Measurements from ENCODE around the gene NBPF12. TPM values are rescaled to one million over a fixed set of nuclear protein-coding genes. Genes with fewer than 3 reads are reported as not detected.
"Not testable (repeated sequence)": the region's sequence is repeated elsewhere in the genome, so short reads cannot be mapped to it uniquely, and the experiment has no call there.

The NBPF12 gene
- total RNA-seq, 2 donors from 2014 or later: 22.7 to 28.0 TPM

- not testable (repeated sequence) for H3K27me3 Mint-ChIP-seq; H3K4me1 Mint-ChIP-seq; H3K36me3 Mint-ChIP-seq (ENCODE audit: low read depth); H3K9me3 ChIP-seq (ENCODE audit: control insufficient read depth, low read length, poor library complexity, severe bottlenecking)
- peak overlapping the region; percentile 90 for H3K4me3 Mint-ChIP-seq
- peak in 2 of 3 donors; percentile 17 for DNase-seq
- H3K27ac Mint-ChIP-seq: peak overlapping the region; percentile 86
- ATAC-seq: peak; percentile 37
Observed at GRCh38 chr1:146938927-146939786, 1.0 kb downstream of the NBPF12 start.

- H3K4me3 Mint-ChIP-seq; ATAC-seq; DNase-seq; H3K27me3 Mint-ChIP-seq; H3K4me1 Mint-ChIP-seq; H3K27ac Mint-ChIP-seq; H3K9me3 ChIP-seq (ENCODE audit: control insufficient read depth, low read length, poor library complexity, severe bottlenecking); H3K36me3 Mint-ChIP-seq (ENCODE audit: low read depth): not testable (repeated sequence)
Observed at GRCh38 chr1:146940293-146940692, 2.2 kb downstream of the NBPF12 start.

GRCh38 chr1:146943342-146943886, 5.3 kb downstream of the NBPF12 start:
- H3K27me3 Mint-ChIP-seq; H3K4me1 Mint-ChIP-seq; H3K27ac Mint-ChIP-seq; H3K9me3 ChIP-seq (ENCODE audit: control insufficient read depth, low read length, poor library complexity, severe bottlenecking); H3K36me3 Mint-ChIP-seq (ENCODE audit: low read depth); H3K4me3 Mint-ChIP-seq; ATAC-seq; DNase-seq: not testable (repeated sequence)

DNA sequence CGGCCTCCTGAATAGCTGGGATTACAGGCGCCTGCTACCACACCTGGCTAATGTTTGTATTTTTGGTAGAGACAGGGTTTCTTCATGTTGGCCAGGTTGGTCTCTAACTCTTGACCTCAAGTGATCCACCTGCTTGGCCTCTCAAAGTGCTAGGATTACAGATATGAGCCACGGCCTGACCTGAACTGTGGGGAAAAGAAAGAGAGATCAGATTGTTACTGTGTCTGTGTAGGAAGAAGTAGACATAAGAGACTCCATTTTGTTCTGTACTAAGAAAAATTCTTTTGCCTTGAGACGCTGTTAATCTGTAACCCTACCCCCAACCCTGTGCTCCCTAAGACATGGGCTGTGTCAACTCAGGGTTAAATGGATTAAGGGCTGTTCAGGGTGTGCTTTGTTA, 10.0 kb downstream of the NBPF12 start:
- not testable (repeated sequence) for H3K4me3 Mint-ChIP-seq; H3K9me3 ChIP-seq (ENCODE audit: control insufficient read depth, low read length, poor library complexity, severe bottlenecking); H3K36me3 Mint-ChIP-seq (ENCODE audit: low read depth); H3K27ac Mint-ChIP-seq; H3K27me3 Mint-ChIP-seq; ATAC-seq; DNase-seq; H3K4me1 Mint-ChIP-seq

GRCh38 chr1:146964340-146964739, 26.2 kb downstream of the NBPF12 start:
- not testable (repeated sequence) for H3K4me1 Mint-ChIP-seq; H3K4me3 Mint-ChIP-seq; H3K36me3 Mint-ChIP-seq (ENCODE audit: low read depth); H3K27ac Mint-ChIP-seq; H3K27me3 Mint-ChIP-seq; ATAC-seq; H3K9me3 ChIP-seq (ENCODE audit: control insufficient read depth, low read length, poor library complexity, severe bottlenecking); DNase-seq

GRCh38 chr1:146966351-146966750, 28.2 kb downstream of the NBPF12 start:
- not testable (repeated sequence) for H3K27ac Mint-ChIP-seq; H3K4me3 Mint-ChIP-seq; H3K9me3 ChIP-seq (ENCODE audit: control insufficient read depth, low read length, poor library complexity, severe bottlenecking); H3K27me3 Mint-ChIP-seq; DNase-seq; H3K36me3 Mint-ChIP-seq (ENCODE audit: low read depth); H3K4me1 Mint-ChIP-seq; ATAC-seq

- not testable (repeated sequence) for H3K9me3 ChIP-seq (ENCODE audit: control insufficient read depth, low read length, poor library complexity, severe bottlenecking); H3K27me3 Mint-ChIP-seq; H3K4me1 Mint-ChIP-seq; H3K4me3 Mint-ChIP-seq; DNase-seq; ATAC-seq; H3K36me3 Mint-ChIP-seq (ENCODE audit: low read depth); H3K27ac Mint-ChIP-seq
Observed at GRCh38 chr1:146970656-146971055, 32.5 kb downstream of the NBPF12 start.

DNA sequence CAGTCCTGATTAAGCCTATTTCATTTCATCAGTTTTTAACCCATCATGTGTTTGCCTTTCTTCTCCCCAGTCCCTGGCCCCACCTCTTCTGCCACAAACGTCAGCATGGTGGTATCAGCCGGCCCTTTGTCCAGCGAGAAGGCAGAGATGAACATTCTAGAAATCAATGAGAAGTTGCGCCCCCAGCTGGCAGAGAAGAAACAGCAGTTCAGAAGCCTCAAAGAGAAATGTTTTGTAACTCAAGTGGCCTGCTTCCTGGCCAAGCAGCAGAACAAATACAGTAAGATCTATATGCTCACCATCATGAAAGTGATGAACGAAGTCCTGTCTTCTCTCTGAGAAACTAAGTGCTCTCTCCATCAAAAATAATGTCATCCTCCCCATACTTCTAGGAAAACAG, 34.6 kb downstream of the NBPF12 start:
- H3K27me3 Mint-ChIP-seq; H3K4me1 Mint-ChIP-seq; H3K9me3 ChIP-seq (ENCODE audit: control insufficient read depth, low read length, poor library complexity, severe bottlenecking); H3K36me3 Mint-ChIP-seq (ENCODE audit: low read depth); DNase-seq; H3K4me3 Mint-ChIP-seq; H3K27ac Mint-ChIP-seq; ATAC-seq: not testable (repeated sequence)

GRCh38 chr1:146985855-146986254, 47.7 kb downstream of the NBPF12 start:
- not testable (repeated sequence) for H3K27ac Mint-ChIP-seq; H3K4me3 Mint-ChIP-seq; DNase-seq; H3K27me3 Mint-ChIP-seq; H3K9me3 ChIP-seq (ENCODE audit: control insufficient read depth, low read length, poor library complexity, severe bottlenecking); ATAC-seq; H3K4me1 Mint-ChIP-seq; H3K36me3 Mint-ChIP-seq (ENCODE audit: low read depth)

GRCh38 chr1:146986450-146986849, 48.3 kb downstream of the NBPF12 start:
- H3K27ac Mint-ChIP-seq; DNase-seq; H3K4me3 Mint-ChIP-seq; H3K4me1 Mint-ChIP-seq; H3K36me3 Mint-ChIP-seq (ENCODE audit: low read depth); H3K27me3 Mint-ChIP-seq; ATAC-seq; H3K9me3 ChIP-seq (ENCODE audit: control insufficient read depth, low read length, poor library complexity, severe bottlenecking): not testable (repeated sequence)

- not testable (repeated sequence) for DNase-seq; H3K4me3 Mint-ChIP-seq; H3K4me1 Mint-ChIP-seq; H3K36me3 Mint-ChIP-seq (ENCODE audit: low read depth); ATAC-seq; H3K9me3 ChIP-seq (ENCODE audit: control insufficient read depth, low read length, poor library complexity, severe bottlenecking); H3K27me3 Mint-ChIP-seq
- peak overlapping the region; percentile 57 for H3K27ac Mint-ChIP-seq
Observed at GRCh38 chr1:146987502-146987901, 49.4 kb downstream of the NBPF12 start.

DNA sequence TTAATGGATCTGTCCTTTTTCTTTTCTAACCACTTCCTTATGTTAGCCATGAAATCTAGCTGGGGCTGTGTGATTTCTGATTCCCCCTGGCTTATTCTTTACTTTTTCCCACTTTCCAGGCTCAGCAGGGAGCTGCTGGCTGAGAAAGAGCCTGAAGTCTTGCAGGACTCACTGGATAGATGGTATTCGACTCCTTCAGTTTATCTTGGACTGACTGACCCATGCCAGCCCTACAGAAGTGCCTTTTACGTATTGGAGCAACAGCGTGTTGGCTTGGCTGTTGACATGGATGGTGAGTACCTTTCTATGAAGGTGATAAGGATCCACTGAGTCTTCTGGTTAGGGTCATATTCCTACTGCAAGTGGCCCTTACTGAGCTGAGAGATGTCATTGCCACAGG, 51.3 kb downstream of the NBPF12 start:
- not testable (repeated sequence) for H3K4me1 Mint-ChIP-seq; ATAC-seq; H3K9me3 ChIP-seq (ENCODE audit: control insufficient read depth, low read length, poor library complexity, severe bottlenecking); H3K27ac Mint-ChIP-seq; H3K4me3 Mint-ChIP-seq; H3K36me3 Mint-ChIP-seq (ENCODE audit: low read depth); H3K27me3 Mint-ChIP-seq
- DNase-seq: peak in 1 of 3 donors; percentile 9

GRCh38 chr1:147008495-147008894, 70.4 kb downstream of the NBPF12 start:
- DNase-seq; H3K27me3 Mint-ChIP-seq; H3K27ac Mint-ChIP-seq; H3K9me3 ChIP-seq (ENCODE audit: control insufficient read depth, low read length, poor library complexity, severe bottlenecking); ATAC-seq; H3K36me3 Mint-ChIP-seq (ENCODE audit: low read depth); H3K4me1 Mint-ChIP-seq; H3K4me3 Mint-ChIP-seq: not testable (repeated sequence)

GRCh38 chr1:147026975-147027374, 88.9 kb downstream of the NBPF12 start:
- H3K4me1 Mint-ChIP-seq; H3K4me3 Mint-ChIP-seq; H3K36me3 Mint-ChIP-seq (ENCODE audit: low read depth); ATAC-seq; H3K27ac Mint-ChIP-seq; DNase-seq; H3K9me3 ChIP-seq (ENCODE audit: control insufficient read depth, low read length, poor library complexity, severe bottlenecking): not testable (repeated sequence)
- peaks cover 52% of the 10 kb centered on the region for H3K27me3 Mint-ChIP-seq
